T47D (cell line): ENCODE data around the gene STRN3.

Experiments
- DNase-seq, 2 experiments: peaks; one replicate each; pipeline versions ENCODE4 v3.0.0 to v3.0.0-alpha.2; 2011 to 2012; ENCODE audit warnings: low read depth in 1 of 2, low spot score in 1 of 2
- JUND ChIP-seq: IDR thresholded peaks from 2 replicates; pipeline ENCODE4 v1.6.1; 2012; ENCODE audit warnings: low read depth
- in situ Hi-C: cut with HindIII; loops from 2 replicates; pipeline ENCODE4 v1.10.0; 2016; ENCODE audit warnings: low sequenced_read_pairs, low pct_unique_long_range_greater_than_20kb

Gene STRN3

GRCh38 chr14:30893819-30894218 is 132.4 kb downstream of the STRN3 start:
- TF ChIP-seq JUND = no peak
- in situ Hi-C loops = no loop called here

DNA sequence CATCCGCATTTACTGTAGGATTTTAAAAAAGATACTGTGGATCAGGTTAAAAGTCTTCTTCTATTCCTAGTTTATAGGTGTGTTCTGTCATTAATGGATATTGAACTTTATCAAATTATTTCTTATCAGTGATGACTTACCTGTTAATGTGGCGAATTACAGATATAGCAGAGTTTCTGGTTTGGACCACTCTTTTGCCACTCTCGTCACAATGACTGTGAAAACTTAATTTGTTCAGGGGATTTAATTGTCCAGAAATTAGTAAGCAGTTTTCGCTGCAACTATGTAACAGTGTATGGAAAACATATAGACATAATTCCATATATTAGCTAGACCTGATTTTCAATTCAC is 137.0 kb downstream of the STRN3 start:
- no peak for TF ChIP-seq JUND
- in situ Hi-C loops = no loop called here
- DNase-seq = no peak

More at GRCh38 chr14:30893819-30894218, 132.4 kb downstream of the STRN3 start:
- DNase-seq = no peak

GRCh38 chr14:30888480-30889243 is 137.5 kb downstream of the STRN3 start:
- DNase-seq = no peak
- in situ Hi-C loops = no loop called here
- no peak for TF ChIP-seq JUND

DNA sequence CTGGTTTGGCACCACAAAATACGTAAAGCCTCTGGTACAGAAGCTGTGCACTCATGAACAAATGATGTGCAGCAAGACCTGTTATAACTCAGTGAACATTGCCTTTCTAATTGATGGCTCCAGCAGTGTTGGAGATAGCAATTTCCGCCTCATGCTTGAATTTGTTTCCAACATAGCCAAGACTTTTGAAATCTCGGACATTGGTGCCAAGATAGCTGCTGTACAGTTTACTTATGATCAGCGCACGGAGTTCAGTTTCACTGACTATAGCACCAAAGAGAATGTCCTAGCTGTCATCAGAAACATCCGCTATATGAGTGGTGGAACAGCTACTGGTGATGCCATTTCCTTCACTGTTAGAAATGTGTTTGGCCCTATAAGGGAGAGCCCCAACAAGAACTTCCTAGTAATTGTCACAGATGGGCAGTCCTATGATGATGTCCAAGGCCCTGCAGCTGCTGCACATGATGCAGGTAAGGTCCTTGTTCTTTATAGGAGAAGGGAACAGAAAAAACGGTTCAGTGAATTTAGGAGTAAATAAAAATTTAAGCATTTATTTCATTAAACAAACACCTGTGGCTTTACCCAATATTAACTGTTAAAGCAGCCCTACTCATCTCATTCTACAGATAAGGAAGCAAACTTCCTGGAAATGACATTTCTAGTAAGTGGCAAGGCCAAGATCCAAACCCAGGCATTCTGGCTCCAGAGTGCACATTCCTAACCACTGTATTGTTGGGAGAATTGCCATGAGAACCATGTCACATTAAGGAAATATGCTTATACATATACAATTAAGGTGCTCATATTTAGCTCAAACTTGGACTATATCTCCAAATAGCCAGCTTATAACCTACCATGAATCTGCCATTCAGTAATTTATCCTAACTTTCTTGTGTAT is 140.1 kb downstream of the STRN3 start:
- in situ Hi-C loops = no loop called here
- DNase-seq = no peak
- no peak for TF ChIP-seq JUND

DNA sequence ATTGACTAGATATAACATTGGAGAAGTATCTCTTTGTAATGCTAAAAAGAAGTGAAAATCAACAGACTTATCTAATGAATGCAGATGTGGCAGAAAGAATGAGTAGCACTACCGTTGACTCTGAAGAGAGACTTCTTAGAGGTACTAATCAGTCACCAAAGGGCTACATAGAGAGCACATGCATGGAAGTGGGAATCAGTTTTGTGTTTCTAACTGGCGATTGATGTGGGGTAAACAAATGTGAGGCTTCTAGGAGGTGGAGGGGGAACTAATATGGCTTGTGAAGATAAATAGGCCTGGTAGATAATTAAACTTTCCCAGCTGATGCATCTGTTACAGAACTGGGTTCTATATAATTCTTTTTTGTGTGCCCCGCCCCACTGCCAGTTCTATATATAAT is 141.3 kb downstream of the STRN3 start:
- TF ChIP-seq JUND = no peak
- no peak for DNase-seq
- in situ Hi-C loops = no loop called here

GRCh38 chr14:30883508-30884294 is 142.5 kb downstream of the STRN3 start:
- in situ Hi-C loops = no loop called here

DNA sequence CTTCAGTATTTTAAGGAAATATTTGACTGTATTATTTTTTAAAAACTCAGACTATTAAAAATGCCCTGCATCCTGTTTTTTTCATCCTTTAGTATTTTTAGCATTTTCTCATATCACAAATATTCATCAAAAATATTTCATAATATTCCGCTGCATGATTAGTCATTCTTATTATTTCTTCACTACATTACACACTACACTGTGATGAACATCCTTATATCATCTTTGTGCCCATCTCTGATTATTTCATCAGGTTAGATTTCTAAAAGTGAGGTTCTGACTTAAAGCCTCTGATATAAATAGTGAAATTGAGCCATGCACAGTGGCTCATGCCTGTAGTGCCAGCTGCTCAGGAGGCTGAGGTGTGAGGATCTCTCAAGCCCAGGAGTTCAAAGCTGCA is 143.7 kb downstream of the STRN3 start:
- no peak for TF ChIP-seq JUND
- no peak for DNase-seq
- in situ Hi-C loops = no loop called here

More at GRCh38 chr14:30883508-30884294, 142.5 kb downstream of the STRN3 start:
- TF ChIP-seq JUND = no peak
- DNase-seq = no peak

- DNase-seq = no peak
- no peak for TF ChIP-seq JUND
- in situ Hi-C loops = no loop called here
Observed at GRCh38 chr14:30876692-30877091, 149.5 kb downstream of the STRN3 start.

DNA sequence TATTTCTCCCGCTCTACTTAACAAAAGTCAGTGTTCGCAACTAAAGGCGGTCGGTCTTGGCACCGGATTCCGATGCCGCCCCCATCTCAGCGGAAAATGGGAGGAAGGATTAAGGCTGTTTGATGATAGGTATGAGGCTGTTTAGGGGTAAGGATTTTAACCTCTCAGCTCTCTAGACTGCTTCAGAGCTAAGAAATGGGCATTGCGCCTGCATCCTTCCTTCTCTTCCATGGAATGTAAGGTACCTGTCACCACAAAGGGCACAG is 150.5 kb downstream of the STRN3 start:
- no peak for TF ChIP-seq JUND
- in situ Hi-C loops = no loop called here
- DNase-seq = no peak

GRCh38 chr14:30874999-30875787 is 151.0 kb downstream of the STRN3 start:
- no peak for TF ChIP-seq JUND
- in situ Hi-C loops = no loop called here
- no peak for DNase-seq

GRCh38 chr14:30874120-30874998 is 151.8 kb downstream of the STRN3 start, which contains the start of gene COCH:
Gene COCH, plus strand, starts transcription at chr14:30874559. Its CDS starts 380 bp downstream, at chr14:30874939.
- TF ChIP-seq JUND = no peak
- in situ Hi-C loops = no loop called here
- no peak for DNase-seq
